GM12872 (cell line): ENCODE data around the gene PRKCG.

Experiments
- CTCF ChIP-seq: IDR thresholded peaks from 3 replicates; pipeline ENCODE4 v1.5.1; 2011; ENCODE audit warnings: low read depth, mild to moderate bottlenecking, low read length, moderate library complexity; ENCODE audit not compliant: insufficient read depth

Gene PRKCG

GRCh38 chr19:53907690-53908089 is 25.7 kb downstream of the PRKCG start:
- TF ChIP-seq CTCF, result no peak

DNA sequence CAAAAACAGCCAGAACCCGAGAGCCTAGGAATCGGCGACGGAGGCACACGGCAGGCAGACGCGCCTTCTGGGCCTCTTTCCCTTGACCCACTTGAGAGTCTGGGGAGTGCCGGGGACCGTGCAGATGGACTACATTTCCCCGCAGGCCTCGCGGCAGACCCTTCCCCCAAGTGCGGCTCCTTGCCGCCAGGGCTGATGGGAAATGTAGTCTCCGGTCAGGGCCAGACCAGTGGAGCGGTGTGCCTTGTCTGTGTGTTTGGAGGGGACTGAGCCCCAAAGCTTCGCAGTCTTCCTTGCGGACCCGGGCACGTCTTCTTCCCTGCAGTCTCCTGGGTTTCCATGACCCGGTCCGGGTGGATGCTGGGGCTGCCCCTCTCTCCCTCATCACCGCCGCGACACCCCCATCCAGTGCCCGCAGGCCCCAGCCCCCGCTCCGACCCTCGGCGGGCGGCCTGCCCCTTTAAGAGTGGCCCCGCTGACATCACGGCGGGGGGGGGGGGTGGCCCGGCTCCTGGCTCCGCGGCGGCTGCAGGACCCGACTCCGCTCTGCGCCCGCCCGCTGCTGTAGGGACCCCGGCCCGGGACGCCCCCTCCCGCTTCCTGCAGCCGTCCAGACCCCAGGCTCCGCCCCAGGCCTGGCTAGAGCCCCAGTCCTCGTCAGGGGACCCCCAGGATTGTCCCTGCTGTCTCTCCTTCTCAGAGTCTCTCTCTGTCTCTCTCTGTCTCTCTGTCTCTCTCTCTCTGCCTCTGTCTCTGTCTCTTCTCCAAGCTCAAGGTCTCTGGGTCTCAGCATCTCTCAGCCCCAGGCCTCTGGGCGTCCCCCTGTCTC is 26.3 kb downstream of the PRKCG start:
- no peak for TF ChIP-seq CTCF

DNA sequence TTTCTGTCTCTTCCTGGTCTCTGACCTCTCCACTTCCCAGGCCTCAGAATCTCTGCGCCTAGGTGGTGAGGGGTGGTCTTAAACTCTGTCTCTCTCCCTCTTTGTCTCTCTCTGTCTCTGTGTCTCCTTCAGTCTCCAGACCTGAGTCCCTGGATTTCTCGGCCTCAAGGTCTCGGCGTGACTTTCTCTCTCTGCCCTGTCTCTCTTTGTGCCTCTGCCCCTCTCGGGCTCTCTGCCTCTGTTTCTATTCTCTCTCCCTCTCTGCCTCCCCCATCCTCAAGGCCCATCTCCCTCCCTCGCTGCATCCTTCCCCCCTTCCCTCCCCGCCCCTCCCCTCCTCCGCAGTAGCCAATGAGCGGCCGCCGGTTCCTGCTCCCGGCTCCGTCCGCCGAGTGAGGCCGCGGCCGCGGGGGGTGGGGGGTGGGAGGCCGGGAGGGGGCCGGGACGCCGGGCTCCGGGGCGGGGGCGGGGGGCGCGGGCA is 27.0 kb downstream of the PRKCG start, which contains the start of gene CACNG7:
Gene CACNG7 (plus strand): TSS at position 344 of the 481 bp plus-strand sequence. CDS start 3,554 bp downstream, outside the sequence.
- no peak for TF ChIP-seq CTCF

DNA sequence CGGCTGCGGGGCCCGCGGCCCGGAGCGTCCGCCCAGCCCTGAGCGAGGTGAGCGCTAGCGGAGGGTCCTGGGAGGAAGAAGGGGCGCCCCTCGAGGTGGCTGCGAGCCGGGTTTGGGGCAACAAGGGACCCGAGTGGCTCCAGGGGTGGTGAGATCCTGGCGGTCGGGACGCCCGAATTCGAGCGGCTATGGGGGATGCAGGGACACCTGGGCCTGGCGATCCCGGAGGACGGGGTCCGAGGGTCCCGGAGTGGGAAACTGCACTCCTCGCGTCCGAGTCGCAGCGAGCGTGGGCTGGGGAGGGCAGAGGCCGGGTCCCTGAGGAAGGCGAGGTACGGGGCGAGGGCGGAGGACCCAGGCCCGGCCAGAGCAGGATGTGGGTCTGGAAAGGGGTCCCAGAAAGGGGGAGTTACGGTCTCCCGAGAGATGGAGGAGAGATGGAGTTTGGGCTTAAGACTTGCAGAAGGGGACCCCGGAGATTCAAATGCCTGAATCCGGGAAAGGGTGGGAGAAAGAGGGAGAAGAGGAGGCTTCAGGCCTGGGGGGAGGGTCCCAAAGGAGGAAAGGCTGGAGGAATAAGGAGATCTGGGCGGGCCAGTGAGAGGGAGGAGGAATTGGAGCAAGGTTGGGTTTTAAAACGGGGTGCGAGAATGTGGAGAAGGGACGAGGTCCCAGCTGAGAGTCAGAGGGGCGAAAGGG is 27.6 kb downstream of the PRKCG start:
- TF ChIP-seq CTCF, result no peak

DNA sequence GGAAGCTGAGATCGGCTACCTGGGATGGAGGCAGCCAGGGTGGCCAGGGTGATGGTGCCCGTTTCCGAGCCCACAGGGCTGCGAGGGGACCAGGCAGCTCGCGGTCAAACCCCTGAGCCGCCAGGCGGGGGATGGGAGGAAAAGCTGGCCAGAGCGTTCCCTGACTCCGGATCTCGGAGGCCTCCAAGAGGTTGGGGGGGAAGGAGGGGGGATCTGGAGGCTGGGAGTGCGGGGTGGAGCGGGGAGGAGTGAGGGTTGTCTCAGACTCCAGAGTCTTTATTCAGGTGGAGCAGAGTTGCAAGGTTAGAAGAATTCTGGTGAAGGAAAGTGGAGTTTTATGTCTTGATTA is 28.1 kb downstream of the PRKCG start:
- TF ChIP-seq CTCF, result no peak

DNA sequence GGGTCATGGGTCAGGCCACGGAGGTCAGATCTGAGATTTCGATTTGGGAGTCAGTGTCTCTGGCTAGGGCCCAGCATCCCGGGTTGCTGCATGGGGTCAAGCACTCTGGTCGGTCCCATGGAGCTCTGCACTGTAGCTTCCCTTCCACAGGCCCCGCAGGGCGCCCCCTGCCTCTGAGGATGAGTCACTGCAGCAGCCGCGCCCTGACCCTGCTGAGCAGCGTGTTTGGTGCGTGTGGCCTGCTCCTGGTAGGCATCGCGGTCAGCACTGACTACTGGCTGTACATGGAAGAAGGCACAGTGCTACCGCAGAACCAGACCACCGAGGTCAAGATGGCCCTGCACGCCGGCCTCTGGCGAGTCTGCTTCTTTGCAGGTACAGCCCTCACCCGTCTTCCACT is 30.7 kb downstream of the PRKCG start:
- TF ChIP-seq CTCF, result peak; percentile 24; the same call in 1 of the 3 replicates

GRCh38 chr19:53915000-53915399 is 33.0 kb downstream of the PRKCG start:
- TF ChIP-seq CTCF, result no peak
